MM.1S (cell line): ENCODE data around the gene MAPK10.

Source experiments
- DNase-seq: peaks from one replicate; pipeline ENCODE4 v3.0.0-alpha.2; 2015
- H2AFZ ChIP-seq: fragments of 300-600 bp; sonication (generic); 2 replicates; pipeline ENCODE4 v1.6.0; 2016; ENCODE audit warnings: antibody characterized with exemption, low read length
- H3F3A ChIP-seq: fragments of 300-600 bp; sonication (generic); 2 replicates; pipeline ENCODE4 v1.6.1; 2016; ENCODE audit warnings: mild to moderate bottlenecking, antibody characterized with exemption, low read length, moderate library complexity, mixed read lengths; ENCODE audit not compliant: insufficient read depth
- H3K27ac ChIP-seq: fragments of 300-600 bp; sonication (generic); 2 replicates; pipeline ENCODE4 v1.5.1; 2016; ENCODE audit warnings: mild to moderate bottlenecking, low read length
- H3K27me3 ChIP-seq: fragments of 300-600 bp; sonication (generic); replicated peaks from 2 replicates; pipeline ENCODE4 v1.6.0; 2016; ENCODE audit warnings: low read length; ENCODE audit not compliant: insufficient read depth
- H3K36me3 ChIP-seq: fragments of 300-600 bp; sonication (generic); replicated peaks from 2 replicates; pipeline ENCODE4 v1.6.1; 2016; ENCODE audit warnings: mild to moderate bottlenecking, low read length, mixed read lengths; ENCODE audit not compliant: insufficient read depth
- H3K4me1 ChIP-seq: fragments of 300-600 bp; sonication (generic); 2 replicates; pipeline ENCODE4 v1.6.1; 2016; ENCODE audit warnings: low read length, mixed read lengths
- H3K4me2 ChIP-seq: fragments of 300-600 bp; sonication (generic); 2 replicates; pipeline ENCODE4 v1.6.0; 2016; ENCODE audit warnings: low read depth, low read length
- H3K4me3 ChIP-seq: fragments of 300-600 bp; sonication (generic); 2 replicates; pipeline ENCODE4 v1.5.1; 2016; ENCODE audit warnings: low read length, mixed read lengths
- H3K79me2 ChIP-seq: fragments of 300-600 bp; sonication (generic); 2 replicates; pipeline ENCODE4 v1.6.1; 2016; ENCODE audit warnings: mixed run types, low read length, mixed read lengths
- H3K9ac ChIP-seq: fragments of 300-600 bp; sonication (generic); 2 replicates; pipeline ENCODE4 v1.6.1; 2016; ENCODE audit warnings: low read length, mixed read lengths
- H3K9me2 ChIP-seq: fragments of 300-600 bp; sonication (generic); replicated peaks from 2 replicates; pipeline ENCODE4 v1.6.1; 2016; ENCODE audit warnings: mild to moderate bottlenecking, low read length, mixed read lengths; ENCODE audit not compliant: insufficient read depth
- H3K9me3 ChIP-seq: fragments of 300-600 bp; sonication (generic); replicated peaks from 2 replicates; pipeline ENCODE4 v1.6.1; 2016; ENCODE audit warnings: mild to moderate bottlenecking, low read length, mixed read lengths; ENCODE audit not compliant: insufficient read depth
- H4K20me1 ChIP-seq: fragments of 300-600 bp; sonication (generic); 2 replicates; pipeline ENCODE4 v1.6.1; 2016; ENCODE audit warnings: mild to moderate bottlenecking, low read length, moderate library complexity, mixed read lengths; ENCODE audit not compliant: insufficient read depth
- CTCF ChIP-seq: fragments of 300-600 bp; sonication (generic); IDR thresholded peaks from 2 replicates; pipeline ENCODE4 v1.5.1; 2016; ENCODE audit warnings: antibody characterized with exemption, low read length, mixed read lengths
- EZH2 ChIP-seq: fragments of 300-600 bp; sonication (generic); optimal IDR thresholded peaks from 2 replicates; pipeline ENCODE3; 2017; ENCODE audit warnings: low read depth, mild to moderate bottlenecking, antibody characterized with exemption, low read length, mixed read lengths
- EZH2phosphoT487 ChIP-seq: fragments of 300-600 bp; sonication (generic); IDR thresholded peaks from 2 replicates; pipeline ENCODE4 v1.6.1; 2018; ENCODE audit warnings: antibody characterized with exemption, low read length

Gene MAPK10

DNA sequence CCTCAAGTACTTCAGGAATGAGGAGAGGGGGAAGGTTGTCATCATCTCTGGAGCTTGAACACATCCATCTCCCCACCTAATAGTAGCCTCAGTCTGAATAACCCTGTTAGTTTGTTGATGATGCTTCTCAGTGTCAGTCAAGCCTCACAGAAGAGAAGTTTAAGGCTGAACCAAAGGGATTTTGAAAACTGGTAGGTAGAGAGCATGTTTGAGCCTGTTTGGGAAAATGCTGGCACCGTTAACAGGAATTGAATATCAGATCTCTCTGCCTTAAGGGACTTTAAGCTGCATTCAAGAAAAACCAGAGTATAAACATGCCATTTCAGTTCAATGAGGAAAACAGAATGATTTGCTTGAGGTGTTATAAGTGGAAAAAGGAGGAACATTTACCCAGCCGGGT lies 73.1 kb downstream of the MAPK10 start:
- TF ChIP-seq EZH2 (no peak), CTCF (no peak), EZH2phosphoT487 (no peak)
- H3K27ac ChIP-seq: no peak overlapping the region

DNA sequence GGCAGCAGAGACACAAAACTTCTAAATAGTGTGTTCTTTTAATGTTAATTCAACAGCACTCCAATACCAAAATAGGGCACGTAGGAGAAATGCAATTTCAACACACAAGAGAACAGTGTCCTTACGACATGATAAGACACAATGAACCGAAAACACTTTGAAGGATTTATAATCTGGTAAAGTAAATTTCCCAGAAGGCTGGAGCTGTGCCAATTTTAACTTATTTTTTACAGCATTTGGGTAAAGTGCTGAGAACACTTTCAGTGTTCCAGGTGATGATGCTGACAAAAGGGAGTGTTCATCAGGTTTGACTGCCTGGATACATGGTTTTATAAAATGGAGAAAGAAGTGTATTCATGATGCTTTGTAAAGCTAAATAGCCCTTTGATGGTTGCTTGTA lies 76.5 kb downstream of the MAPK10 start:
- TF ChIP-seq CTCF (no peak), EZH2 (no peak), EZH2phosphoT487 (no peak)
- H3K9me2 ChIP-seq: no peaks in the 10 kb centered on the region
- H4K20me1 ChIP-seq: no peaks in the 10 kb centered on the region
- DNase-seq: no peak
- H3K27ac ChIP-seq: no peak overlapping the region
- H3K9ac ChIP-seq: no peak overlapping the region
- H2AFZ ChIP-seq: no peak overlapping the region
- H3K27me3 ChIP-seq: no peaks in the 10 kb centered on the region
- no peaks in the 10 kb centered on the region for H3K9me3 ChIP-seq
- H3K4me2 ChIP-seq: no peak overlapping the region
- no peaks in the 10 kb centered on the region for H3K4me1 ChIP-seq
- no peak overlapping the region for H3K4me3 ChIP-seq
- no peaks in the 10 kb centered on the region for H3F3A ChIP-seq
- H3K36me3 ChIP-seq: no peaks in the 10 kb centered on the region
- no peaks in the 10 kb centered on the region for H3K79me2 ChIP-seq

More for the DNA sequence above, 73.1 kb downstream of the MAPK10 start:
- DNase-seq: no peak
- Histone ChIP-seq H3K4me1 (no peaks in the 10 kb centered on the region), H3K9me3 (no peaks in the 10 kb centered on the region), H3K79me2 (no peaks in the 10 kb centered on the region), H4K20me1 (no peaks in the 10 kb centered on the region), H3K4me2 (no peak overlapping the region), H3F3A (no peaks in the 10 kb centered on the region), H3K36me3 (no peaks in the 10 kb centered on the region), H3K9ac (no peak overlapping the region), H3K9me2 (no peaks in the 10 kb centered on the region), H3K27me3 (no peaks in the 10 kb centered on the region), H3K4me3 (no peak overlapping the region), H2AFZ (no peak overlapping the region)

DNA sequence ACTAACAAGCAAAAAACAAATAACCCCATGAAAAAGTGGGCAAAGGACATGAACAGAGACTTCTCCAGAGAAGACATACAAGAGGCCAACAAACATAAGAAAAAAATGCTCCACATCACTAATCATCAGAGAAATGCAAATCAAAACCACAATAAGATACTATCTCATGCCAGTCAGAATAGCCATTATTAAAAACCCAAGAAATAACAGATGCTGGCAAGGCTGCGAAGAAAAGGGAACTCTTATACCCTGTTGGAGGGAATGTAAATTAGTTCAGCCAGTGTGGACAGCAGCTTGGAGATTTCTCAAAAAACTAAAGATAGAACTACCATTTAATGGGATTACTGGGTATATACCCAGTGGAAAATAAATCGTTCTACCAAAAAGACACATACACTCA lies 79.6 kb downstream of the MAPK10 start:
- H3K9me3 ChIP-seq: no peaks in the 10 kb centered on the region
- no peaks in the 10 kb centered on the region for H3K79me2 ChIP-seq
- no peak overlapping the region for H3K9ac ChIP-seq
- H2AFZ ChIP-seq: no peak overlapping the region
- no peaks in the 10 kb centered on the region for H3K36me3 ChIP-seq
- no peak overlapping the region for H3K4me3 ChIP-seq
- TF ChIP-seq CTCF (no peak), EZH2phosphoT487 (no peak), EZH2 (no peak)
- H3K4me1 ChIP-seq: no peaks in the 10 kb centered on the region
- H3K9me2 ChIP-seq: no peaks in the 10 kb centered on the region
- H3F3A ChIP-seq: no peaks in the 10 kb centered on the region
- no peak overlapping the region for H3K27ac ChIP-seq
- no peaks in the 10 kb centered on the region for H3K27me3 ChIP-seq
- H3K4me2 ChIP-seq: no peak overlapping the region
- DNase-seq: no peak
- H4K20me1 ChIP-seq: no peaks in the 10 kb centered on the region
